SH-SY5Y (cell line): ENCODE results near the gene EGFR.

Source experiments
- GATA2 ChIP-seq: IDR thresholded peaks from 2 replicates; pipeline ENCODE4 v1.6.1; 2011; ENCODE audit warnings: mild to moderate bottlenecking, low read depth, low read length
- GATA3 ChIP-seq: IDR thresholded peaks from 2 replicates; pipeline ENCODE4 v1.6.1; 2011; ENCODE audit warnings: low read depth, mild to moderate bottlenecking, low read length, moderate library complexity

DNA sequence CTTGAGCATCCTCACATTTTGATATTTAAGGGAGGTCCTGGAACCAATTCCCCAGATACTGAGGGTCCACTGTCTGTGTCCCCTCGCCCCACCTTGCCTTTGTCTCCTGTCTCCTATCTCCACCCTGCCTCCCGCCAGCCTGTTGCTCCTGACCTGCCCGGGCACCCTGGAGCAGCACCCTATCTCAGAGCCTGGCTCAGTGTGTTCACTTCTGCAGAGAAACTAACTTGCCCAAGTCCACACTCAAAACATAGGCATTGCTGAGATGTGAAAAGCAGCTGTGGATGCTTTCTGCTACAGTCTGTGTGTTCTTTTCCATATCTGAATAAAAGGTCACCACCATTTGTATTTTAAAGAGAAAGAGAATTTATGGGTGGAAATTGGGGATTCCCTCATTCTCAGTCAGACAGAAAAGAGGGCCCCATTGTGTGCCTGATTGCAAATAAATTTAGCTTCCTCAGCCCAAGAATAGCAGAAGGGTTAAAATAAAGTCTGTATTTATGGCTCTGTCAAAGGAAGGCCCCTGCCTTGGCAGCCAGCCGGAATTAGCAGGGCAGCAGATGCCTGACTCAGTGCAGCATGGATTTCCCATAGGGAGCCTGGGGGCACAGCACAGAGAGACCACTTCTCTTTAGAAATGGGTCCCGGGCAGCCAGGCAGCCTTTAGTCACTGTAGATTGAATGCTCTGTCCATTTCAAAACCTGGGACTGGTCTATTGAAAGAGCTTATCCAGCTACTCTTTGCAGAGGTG, 161.3 kb downstream of the EGFR start:
- TF ChIP-seq GATA2 (no peak; the same call in 1 of the 2 replicates), GATA3 (no peak)
